Inferior parietal cortex (tissue), 1 donor: ENCODE measurements around the gene SFTPA2.
"Not testable (repeated sequence)": the region's sequence is repeated elsewhere in the genome, so short reads cannot be mapped to it uniquely, and the experiment has no call there.

Experiments
- DNase-seq: peaks from one replicate; pipeline ENCODE4 v3.0.0-alpha.2; 2016; ENCODE audit errors: extremely low spot score

Gene SFTPA2

GRCh38 chr10:79511891-79512583, 48.2 kb downstream of the SFTPA2 start, which contains the start of gene EIF5AL1:
TSS of gene EIF5AL1 (plus strand) at chr10:79512533. CDS start at chr10:79512650, 117 bp downstream.
- DNase-seq = not testable (repeated sequence)

GRCh38 chr10:79509934-79510508, 50.2 kb downstream of the SFTPA2 start:
- DNase-seq = not testable (repeated sequence)

GRCh38 chr10:79509306-79509933, 50.8 kb downstream of the SFTPA2 start:
- DNase-seq = not testable (repeated sequence)

- DNase-seq = not testable (repeated sequence)
Measured at GRCh38 chr10:79508245-79508644, 52.0 kb downstream of the SFTPA2 start.

GRCh38 chr10:79507440-79508167, 52.6 kb downstream of the SFTPA2 start:
- no peak for DNase-seq
